Uterus (tissue), 4 donors: Measurements from ENCODE around the gene PTCH1. TPM values are rescaled to one million over a fixed set of nuclear protein-coding genes. Genes with fewer than 3 reads are reported as not detected.

Experiments
- DNase-seq, 2 donors: peaks; one replicate each; pipeline ENCODE4 v3.0.0-alpha.2; 2019 to 2020
- H3K27ac ChIP-seq, 2 donors: fragments of 200-600 bp; sonication (generic); 1 replicate in 1 of 2; 2 replicates in 1 of 2; pipeline ENCODE4 v1.5.1; 2016 to 2018
- H3K27me3 ChIP-seq, 2 donors: fragments of 200-600 bp; sonication (generic); one replicate each; pipeline ENCODE4 v1.5.1; 2018 to 2019; ENCODE audit warnings: control low read depth in 1 of 2
- H3K36me3 ChIP-seq, 2 donors: fragments of 200-600 bp; sonication (generic); one replicate each; pipeline ENCODE4 v1.5.1; 2019; ENCODE audit warnings: control low read depth in 1 of 2
- H3K4me1 ChIP-seq, 2 donors: fragments of 200-600 bp; sonication (generic); one replicate each; pipeline ENCODE4 v1.5.1; 2018 to 2019; ENCODE audit warnings: control low read depth in 1 of 2
- H3K4me3 ChIP-seq, 2 donors: fragments of 200-600 bp; sonication (generic); 1 replicate in 1 of 2; 2 replicates in 1 of 2; pipeline ENCODE4 v1.5.1; 2018 to 2019; ENCODE audit warnings: mild to moderate bottlenecking in 1 of 2
- H3K9me3 ChIP-seq, 2 donors: fragments of 200-600 bp; sonication (generic); one replicate each; pipeline ENCODE4 v1.5.1; 2019; ENCODE audit warnings: control low read depth in 1 of 2
- POLR2A ChIP-seq, 2 donors: fragments of 450-650 bp; IDR thresholded peaks; one replicate each; pipeline ENCODE4 v1.6.1; 2016; ENCODE audit warnings: antibody characterized with exemption in 2 of 2, mild to moderate bottlenecking in 1 of 2, moderate library complexity in 1 of 2
- intact Hi-C: fragments of 100-400 bp; cut with DNase I; formaldehyde crosslinking; loops from one replicate; pipeline ENCODE4 v1.15.1; 2023; ENCODE audit warnings: low total_unique reads
- total RNA-seq, 4 donors: library from RNA; depleted of rRNA in 3 of 4; stranded (reverse); fragments of >200 nt in 3 of 4; gene quantifications; one replicate each; pipeline versions ENCODE4 v1.1.0 to v1.2.4, GENCODE V29; 2014 to 2023
- TF ChIP-seq, protein P1 (sequence below), 4 experiments: fragments of 200-600 bp in 2 of 4; fragments of 450-650 bp in 2 of 4; sonication (generic) in 2 of 4; IDR thresholded peaks; one replicate each; pipeline ENCODE4 v1.5.1; 2016 to 2019; ENCODE audit warnings: antibody characterized with exemption in 4 of 4, mild to moderate bottlenecking in 2 of 4, moderate library complexity in 1 of 4
- donor health status: DM: yes; HTN: yes; CAD: no.

PTCH1 gene
- total RNA-seq, 4 donors from 2014 or later: 7.4 to 24.6 (median 10.8) TPM

DNA sequence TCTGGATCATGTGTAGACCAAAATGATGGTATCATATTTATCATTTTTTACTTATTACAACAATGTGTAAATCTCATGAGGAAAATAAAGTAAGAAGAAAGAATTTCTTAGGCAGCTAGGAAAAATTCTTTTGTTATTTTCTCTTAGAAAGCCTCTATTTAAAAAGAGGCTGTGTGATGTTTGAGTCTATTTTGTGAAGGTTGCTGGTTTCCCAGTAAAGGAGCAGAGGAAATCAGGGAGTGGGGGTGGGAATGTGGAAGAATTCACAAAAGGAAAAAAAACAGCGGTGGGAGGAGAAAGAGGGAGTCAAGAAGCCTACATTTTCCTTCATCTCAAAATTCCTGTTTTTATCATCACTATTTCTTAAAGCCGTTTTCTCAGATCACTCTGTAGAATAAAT, 20.1 kb downstream of the PTCH1 start:
- TF ChIP-seq, protein P1, sequence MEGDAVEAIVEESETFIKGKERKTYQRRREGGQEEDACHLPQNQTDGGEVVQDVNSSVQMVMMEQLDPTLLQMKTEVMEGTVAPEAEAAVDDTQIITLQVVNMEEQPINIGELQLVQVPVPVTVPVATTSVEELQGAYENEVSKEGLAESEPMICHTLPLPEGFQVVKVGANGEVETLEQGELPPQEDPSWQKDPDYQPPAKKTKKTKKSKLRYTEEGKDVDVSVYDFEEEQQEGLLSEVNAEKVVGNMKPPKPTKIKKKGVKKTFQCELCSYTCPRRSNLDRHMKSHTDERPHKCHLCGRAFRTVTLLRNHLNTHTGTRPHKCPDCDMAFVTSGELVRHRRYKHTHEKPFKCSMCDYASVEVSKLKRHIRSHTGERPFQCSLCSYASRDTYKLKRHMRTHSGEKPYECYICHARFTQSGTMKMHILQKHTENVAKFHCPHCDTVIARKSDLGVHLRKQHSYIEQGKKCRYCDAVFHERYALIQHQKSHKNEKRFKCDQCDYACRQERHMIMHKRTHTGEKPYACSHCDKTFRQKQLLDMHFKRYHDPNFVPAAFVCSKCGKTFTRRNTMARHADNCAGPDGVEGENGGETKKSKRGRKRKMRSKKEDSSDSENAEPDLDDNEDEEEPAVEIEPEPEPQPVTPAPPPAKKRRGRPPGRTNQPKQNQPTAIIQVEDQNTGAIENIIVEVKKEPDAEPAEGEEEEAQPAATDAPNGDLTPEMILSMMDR (IDR thresholded peaks at IDR 0.05): no peak
- no peak for TF ChIP-seq POLR2A (IDR thresholded peaks at IDR 0.05)
- H3K9me3 ChIP-seq: no peaks in the 10 kb centered on the region
- H3K27me3 ChIP-seq: no peaks in the 10 kb centered on the region
- H3K4me1 ChIP-seq: peaks cover 0 to 4% of the 10 kb centered on the region in 2 donors
- intact Hi-C loops: no loop called here
- H3K27ac ChIP-seq: no peak overlapping the region
- DNase-seq: no peak
- H3K4me3 ChIP-seq: no peak overlapping the region
- no peaks in the 10 kb centered on the region for H3K36me3 ChIP-seq

DNA sequence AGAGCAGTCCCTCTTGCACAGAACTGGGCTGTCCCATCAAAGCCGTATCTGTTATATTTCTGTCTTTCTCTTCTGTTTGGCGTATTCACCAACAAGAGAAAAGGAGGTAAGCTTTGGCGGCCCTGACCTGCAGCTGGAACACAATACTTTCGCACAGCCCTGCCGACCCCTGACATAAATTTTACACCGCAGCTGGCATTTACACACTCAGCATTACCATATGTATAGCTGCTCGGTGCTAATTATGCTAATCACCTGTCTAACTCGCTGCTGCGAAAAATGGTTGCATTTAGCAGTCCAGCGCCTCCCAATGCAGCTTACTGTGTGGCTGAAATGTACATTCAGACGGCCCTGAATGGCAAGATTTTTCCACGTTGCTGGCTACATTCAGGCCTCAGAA, 20.8 kb downstream of the PTCH1 start:
- Histone ChIP-seq H3K27ac (no peak overlapping the region), H3K9me3 (no peaks in the 10 kb centered on the region), H3K27me3 (no peaks in the 10 kb centered on the region), H3K4me1 (peaks cover 0 to 4% of the 10 kb centered on the region in 2 donors), H3K36me3 (no peaks in the 10 kb centered on the region), H3K4me3 (no peak overlapping the region)
- intact Hi-C loops: no loop called here
- no peak for DNase-seq
- no peak for TF ChIP-seq POLR2A (IDR thresholded peaks at IDR 0.05)
- TF ChIP-seq, protein P1 (IDR thresholded peaks at IDR 0.05): no peak

DNA sequence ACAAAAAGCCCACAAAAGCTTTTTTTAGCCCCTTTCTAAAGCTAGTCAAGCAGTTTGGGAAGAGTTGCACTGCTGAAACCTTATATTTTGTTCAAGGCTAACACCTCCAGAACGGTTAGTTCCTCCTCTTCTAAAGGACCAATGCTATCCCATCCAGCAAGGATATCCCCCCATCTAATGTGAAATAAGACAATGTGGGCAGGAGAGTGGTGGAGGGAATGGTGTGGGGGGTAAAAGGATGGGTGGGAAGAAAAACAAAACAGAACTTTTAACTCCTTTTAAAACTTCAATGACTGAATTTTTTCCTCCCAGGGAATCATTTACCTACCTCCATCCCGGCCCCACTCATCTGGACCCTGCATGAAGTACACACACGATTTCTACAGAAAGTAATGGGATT, 21.2 kb downstream of the PTCH1 start:
- H3K9me3 ChIP-seq: no peaks in the 10 kb centered on the region
- TF ChIP-seq, protein P1 (IDR thresholded peaks at IDR 0.05): no peak
- TF ChIP-seq POLR2A (IDR thresholded peaks at IDR 0.05): no peak
- DNase-seq: no peak
- intact Hi-C loops: no loop called here
- H3K27ac ChIP-seq: no peak overlapping the region
- no peaks in the 10 kb centered on the region for H3K36me3 ChIP-seq
- H3K27me3 ChIP-seq: no peaks in the 10 kb centered on the region
- H3K4me1 ChIP-seq: peaks cover 0 to 4% of the 10 kb centered on the region in 2 donors
- no peak overlapping the region for H3K4me3 ChIP-seq

DNA sequence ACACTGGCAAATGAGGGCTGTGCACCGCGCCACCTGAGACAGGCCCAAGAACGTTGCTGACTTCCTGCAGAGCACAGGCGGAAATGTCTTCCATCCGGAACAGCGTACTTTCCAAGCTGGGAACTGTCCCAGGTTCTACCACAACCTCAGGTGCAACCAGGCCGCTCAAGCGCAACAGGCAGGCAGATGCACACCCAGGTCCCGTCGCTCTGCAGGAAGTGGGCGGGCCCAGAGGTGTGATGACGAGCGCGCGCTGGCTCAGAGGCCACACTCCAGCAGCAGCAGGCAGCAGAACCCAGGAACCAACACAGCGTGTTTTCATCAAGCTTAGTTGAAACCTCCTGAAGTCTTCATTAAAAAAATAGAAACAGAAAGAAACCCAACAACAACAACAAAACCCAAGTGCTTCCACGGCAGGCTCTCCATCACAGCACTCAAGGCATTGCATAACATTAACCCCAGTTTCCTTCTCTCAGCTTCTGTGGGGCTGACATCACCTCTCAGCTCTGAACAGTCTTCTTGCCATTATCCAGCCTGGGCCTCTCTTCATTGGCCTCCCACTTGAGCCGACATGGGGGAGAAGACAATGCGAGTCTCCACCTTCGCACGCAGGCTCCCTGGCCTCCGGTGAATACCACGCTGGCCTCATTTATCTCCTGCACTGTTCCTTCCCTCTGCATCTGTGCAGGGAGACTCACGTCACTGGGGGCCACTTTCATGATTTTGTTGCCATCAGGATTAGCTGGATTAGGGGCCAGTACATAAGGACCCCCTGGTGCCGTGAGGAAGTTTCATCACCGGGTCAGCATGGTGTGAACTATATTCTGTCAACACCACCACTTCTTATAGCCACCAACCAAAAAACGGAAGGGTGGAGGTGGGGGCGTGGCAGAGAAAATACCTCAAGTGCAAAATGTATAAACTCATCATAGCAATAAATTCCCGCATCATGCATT, 22.1 kb downstream of the PTCH1 start:
- no peak overlapping the region for H3K4me3 ChIP-seq
- DNase-seq: no peak
- H3K27me3 ChIP-seq: no peaks in the 10 kb centered on the region
- H3K36me3 ChIP-seq: no peaks in the 10 kb centered on the region
- intact Hi-C loops: no loop called here
- peaks cover 0 to 4% of the 10 kb centered on the region in 2 donors for H3K4me1 ChIP-seq
- no peak overlapping the region for H3K27ac ChIP-seq
- H3K9me3 ChIP-seq: no peaks in the 10 kb centered on the region
- no peak for TF ChIP-seq POLR2A (IDR thresholded peaks at IDR 0.05)
- TF ChIP-seq, protein P1 (IDR thresholded peaks at IDR 0.05): no peak

DNA sequence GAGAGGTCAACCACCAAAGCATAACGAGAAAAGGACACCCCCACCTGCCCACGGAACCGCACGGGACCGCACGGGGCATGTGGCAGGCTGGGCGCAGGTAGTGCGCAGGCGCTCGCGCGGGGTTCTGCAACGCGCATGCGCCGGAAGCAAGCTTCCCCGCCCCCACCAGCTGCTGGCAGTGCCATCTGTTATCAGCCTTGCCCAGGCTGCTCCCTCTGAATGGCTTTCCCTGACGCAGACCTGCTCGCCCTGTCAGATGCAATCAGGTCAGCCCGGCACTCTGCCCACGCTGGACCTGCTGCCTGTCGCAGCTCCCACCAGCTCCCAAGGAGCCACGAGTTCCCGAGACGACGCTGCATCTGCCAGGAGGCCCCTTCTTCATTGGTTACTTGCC, 22.8 kb downstream of the PTCH1 start:
- Histone ChIP-seq H3K27ac (no peak overlapping the region), H3K4me1 (peaks cover 0 to 4% of the 10 kb centered on the region in 2 donors), H3K4me3 (no peak overlapping the region), H3K36me3 (no peaks in the 10 kb centered on the region), H3K9me3 (no peaks in the 10 kb centered on the region), H3K27me3 (no peaks in the 10 kb centered on the region)
- DNase-seq: no peak
- intact Hi-C loops: no loop called here
- TF ChIP-seq, protein P1 (IDR thresholded peaks at IDR 0.05): no peak
- TF ChIP-seq POLR2A (IDR thresholded peaks at IDR 0.05): no peak
